ENCODE data around the gene EEF1A2.

EEF1A2 gene

GRCh38 chr20:63538204-63539091 is 39.6 kb upstream of the EEF1A2 start:
- peak overlapping the region in 1 of 3 experiments; percentile 25 for H3K4me3 Mint-ChIP-seq
- no peaks in the 10 kb centered on the region for H3K36me3 Mint-ChIP-seq (ENCODE audit: low read depth)
- H3K9me3 Mint-ChIP-seq: no peaks in the 10 kb centered on the region
- peaks cover under 1% of the 10 kb centered on the region for H3K4me1 Mint-ChIP-seq
- TF ChIP-seq CTCF (IDR thresholded peaks at IDR 0.05; ENCODE audit: unreplicated experiment in 3 of 3): peak in 2 of 3 experiments; percentile 21 to 26
- H3K27me3 Mint-ChIP-seq (ENCODE audit: low read depth): no peaks in the 10 kb centered on the region
- H3K27ac Mint-ChIP-seq: no peak overlapping the region

- Mint-ChIP-seq H3K27me3 (ENCODE audit: low read depth) (no peaks in the 10 kb centered on the region), H3K9me3 (no peaks in the 10 kb centered on the region), H3K4me3 (peak overlapping the region in 1 of 3 experiments; percentile 45), H3K27ac (no peak overlapping the region), H3K36me3 (ENCODE audit: low read depth) (no peaks in the 10 kb centered on the region), H3K4me1 (no peaks in the 10 kb centered on the region)
- TF ChIP-seq CTCF (IDR thresholded peaks at IDR 0.05; ENCODE audit: unreplicated experiment in 3 of 3): peak; percentile 94 to 96 (median 95)
Observed at GRCh38 chr20:63537525-63538203, 38.8 kb upstream of the EEF1A2 start.

GRCh38 chr20:63536997-63537524 is 38.2 kb upstream of the EEF1A2 start, which contains the start of gene PTK6:
Gene PTK6, minus strand, starts transcription at chr20:63537376. Its CDS starts 62 bp downstream, at chr20:63537314.
- Mint-ChIP-seq H3K4me3 (peak within 1 kb of the TSS in 1 of 3 experiments; percentile 45), H3K27me3 (ENCODE audit: low read depth) (no peaks in the 10 kb centered on the region), H3K4me1 (no peaks in the 10 kb centered on the region), H3K9me3 (no peaks in the 10 kb centered on the region), H3K27ac (no peak within 1 kb of the TSS), H3K36me3 (ENCODE audit: low read depth) (no peaks in the 10 kb centered on the region)
- TF ChIP-seq CTCF (IDR thresholded peaks at IDR 0.05; ENCODE audit: unreplicated experiment in 3 of 3): no peak

- no peak for TF ChIP-seq CTCF (IDR thresholded peaks at IDR 0.05; ENCODE audit: unreplicated experiment in 3 of 3)
- no peaks in the 10 kb centered on the region for H3K9me3 Mint-ChIP-seq
- H3K27ac Mint-ChIP-seq: no peak overlapping the region
- no peak overlapping the region for H3K4me3 Mint-ChIP-seq
- H3K4me1 Mint-ChIP-seq: no peaks in the 10 kb centered on the region
- H3K36me3 Mint-ChIP-seq (ENCODE audit: low read depth): no peaks in the 10 kb centered on the region
- no peaks in the 10 kb centered on the region for H3K27me3 Mint-ChIP-seq (ENCODE audit: low read depth)
Observed at GRCh38 chr20:63536241-63536977, 37.5 kb upstream of the EEF1A2 start.

GRCh38 chr20:63534831-63535651 is 36.2 kb upstream of the EEF1A2 start:
- Mint-ChIP-seq H3K4me3 (no peak overlapping the region), H3K9me3 (no peaks in the 10 kb centered on the region), H3K27ac (no peak overlapping the region), H3K27me3 (ENCODE audit: low read depth) (peaks cover 4% of the 10 kb centered on the region), H3K36me3 (ENCODE audit: low read depth) (no peaks in the 10 kb centered on the region), H3K4me1 (no peaks in the 10 kb centered on the region)
- TF ChIP-seq CTCF (IDR thresholded peaks at IDR 0.05; ENCODE audit: unreplicated experiment in 3 of 3): no peak
